OCI-LY7 (cell line): Measurements from ENCODE around the gene HS1BP3.

Experiments used
- EZH2phosphoT487 ChIP-seq: fragments of 200-600 bp; sonication (generic); IDR thresholded peaks from 2 replicates; pipeline ENCODE4 v1.6.1; 2018; ENCODE audit warnings: low read depth, borderline replicate concordance, mild to moderate bottlenecking, mixed run types, antibody characterized with exemption, low read length, moderate library complexity, mixed read lengths
- TF ChIP-seq, protein P1 (sequence below): fragments of 200-600 bp; sonication (generic); conservative IDR thresholded peaks from 2 replicates; pipeline ENCODE4 v1.5.1; 2014; ENCODE audit warnings: mild to moderate bottlenecking, antibody characterized with exemption, low read length, moderate library complexity, mixed read lengths

GRCh38 chr2:20687260-20687832 is 36.4 kb upstream of the HS1BP3 start:
- TF ChIP-seq, protein P1, sequence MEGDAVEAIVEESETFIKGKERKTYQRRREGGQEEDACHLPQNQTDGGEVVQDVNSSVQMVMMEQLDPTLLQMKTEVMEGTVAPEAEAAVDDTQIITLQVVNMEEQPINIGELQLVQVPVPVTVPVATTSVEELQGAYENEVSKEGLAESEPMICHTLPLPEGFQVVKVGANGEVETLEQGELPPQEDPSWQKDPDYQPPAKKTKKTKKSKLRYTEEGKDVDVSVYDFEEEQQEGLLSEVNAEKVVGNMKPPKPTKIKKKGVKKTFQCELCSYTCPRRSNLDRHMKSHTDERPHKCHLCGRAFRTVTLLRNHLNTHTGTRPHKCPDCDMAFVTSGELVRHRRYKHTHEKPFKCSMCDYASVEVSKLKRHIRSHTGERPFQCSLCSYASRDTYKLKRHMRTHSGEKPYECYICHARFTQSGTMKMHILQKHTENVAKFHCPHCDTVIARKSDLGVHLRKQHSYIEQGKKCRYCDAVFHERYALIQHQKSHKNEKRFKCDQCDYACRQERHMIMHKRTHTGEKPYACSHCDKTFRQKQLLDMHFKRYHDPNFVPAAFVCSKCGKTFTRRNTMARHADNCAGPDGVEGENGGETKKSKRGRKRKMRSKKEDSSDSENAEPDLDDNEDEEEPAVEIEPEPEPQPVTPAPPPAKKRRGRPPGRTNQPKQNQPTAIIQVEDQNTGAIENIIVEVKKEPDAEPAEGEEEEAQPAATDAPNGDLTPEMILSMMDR: no peak
- no peak for TF ChIP-seq EZH2phosphoT487
